Activated T-cell treated with anti-CD3 and anti-CD28 coated beads, Interleukin-2, amount 50 U/mL, for 72 hours (primary cell): ENCODE measurements around the gene ITGB5. TPM values are rescaled to one million over a fixed set of nuclear protein-coding genes. Genes with fewer than 3 reads are reported as not detected.

Source experiments
- ATAC-seq, 2 donors: fragments of 150-1000 bp; cut with Tn5 transposase; replicated peaks in 1 of 2; 2 replicates each; pipeline ENCODE4 v1.10.0; 2021; ENCODE audit warnings: moderate library complexity in 2 of 2, mild to moderate bottlenecking in 1 of 2
- DNase-seq, 2 donors: peaks; one replicate each; pipeline ENCODE4 v3.0.0; 2021 to 2022; ENCODE audit warnings: mixed read lengths in 1 of 2
- H3K27ac Mint-ChIP-seq: one replicate; pipeline ENCODE4 v1.8.0; 2022; ENCODE audit warnings: mild to moderate bottlenecking, moderate library complexity, mixed read lengths
- H3K27me3 Mint-ChIP-seq: one replicate; pipeline ENCODE4 v1.8.0; 2022; ENCODE audit warnings: low read depth, mixed read lengths
- H3K36me3 Mint-ChIP-seq, 2 donors: one replicate each; pipeline ENCODE4 v1.8.0; 2022; ENCODE audit warnings: mixed read lengths in 2 of 2, mild to moderate bottlenecking in 1 of 2; ENCODE audit not compliant: insufficient read depth in 2 of 2
- H3K4me1 Mint-ChIP-seq: one replicate; pipeline ENCODE4 v1.8.0; 2022; ENCODE audit warnings: low read depth, mixed read lengths
- H3K4me3 Mint-ChIP-seq, 2 donors: one replicate each; pipeline ENCODE4 v1.8.0; 2022; ENCODE audit warnings: mild to moderate bottlenecking in 2 of 2, mixed read lengths in 2 of 2, moderate library complexity in 2 of 2
- H3K9me3 Mint-ChIP-seq, 2 donors: one replicate each; pipeline ENCODE4 v1.8.0; 2022; ENCODE audit warnings: mixed read lengths in 2 of 2
- total RNA-seq, 2 donors: library from RNA; stranded (reverse); gene quantifications; one replicate each; pipeline ENCODE4 v1.2.3, GENCODE V29; 2022

ITGB5 gene
- total RNA-seq, 2 donors from 2014 or later: 0.65 to 1.6 TPM

DNA sequence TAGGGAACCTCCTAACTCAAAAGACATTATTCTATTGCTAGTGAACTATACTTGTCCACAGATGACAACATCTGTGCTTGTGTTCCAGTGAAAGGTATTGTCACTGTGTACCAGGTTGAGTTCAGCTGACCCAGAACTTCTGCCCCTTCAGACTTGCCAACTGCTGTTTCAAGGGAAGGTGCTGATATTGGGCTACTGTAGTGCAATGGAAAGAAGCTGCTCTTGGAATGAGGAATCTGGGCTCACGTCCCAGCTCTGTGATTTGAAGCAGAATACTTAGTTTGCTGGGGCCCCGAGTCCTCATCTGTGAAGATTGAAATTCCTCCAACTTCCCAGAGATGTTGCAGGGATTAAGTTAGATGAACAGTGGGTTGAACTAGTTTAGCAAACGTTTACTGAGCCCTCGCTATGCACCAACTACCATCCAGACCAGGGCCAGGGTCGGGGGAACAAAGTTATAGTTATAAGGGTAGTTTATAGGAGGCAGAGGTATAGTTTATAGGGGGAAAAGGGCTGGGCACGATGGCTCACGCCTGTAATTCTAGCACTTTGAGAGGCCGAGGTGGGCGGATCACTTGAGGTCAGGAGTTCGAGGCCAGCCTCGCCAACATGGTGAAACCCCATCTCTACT is 172.8 kb downstream of the ITGB5 start:
- no peak overlapping the region for H3K27ac Mint-ChIP-seq
- DNase-seq (no peak), ATAC-seq (no peak)
- H3K36me3 Mint-ChIP-seq: no peaks in the 10 kb centered on the region
- no peaks in the 10 kb centered on the region for H3K9me3 Mint-ChIP-seq
- peaks cover 26% of the 10 kb centered on the region for H3K27me3 Mint-ChIP-seq
- H3K4me3 Mint-ChIP-seq: no peak overlapping the region
- no peaks in the 10 kb centered on the region for H3K4me1 Mint-ChIP-seq

Other genes with a start within 250 kb of the ITGB5 start
- 10 to 100 TPM; 36.8 to 38.9 TPM for gene UMPS, start 156.9 kb downstream of the ITGB5 start, total RNA-seq
- gene MUC13, start 47.4 kb upstream of the ITGB5 start, total RNA-seq: not detected
- gene HEG1, start 168.6 kb upstream of the ITGB5 start, total RNA-seq: 1 to 10 TPM; 7.4 to 9.5 TPM